Prostate gland (tissue), 2 donors: Measurements from ENCODE around the gene TASP1. TPM values are rescaled to one million over a fixed set of nuclear protein-coding genes. Genes with fewer than 3 reads are reported as not detected.

Experiments
- DNase-seq: peaks from one replicate; pipeline ENCODE4 v3.0.0-alpha.2; 2019; ENCODE audit warnings: low spot score
- H3K27ac ChIP-seq, 2 donors: fragments of 200-600 bp; sonication (generic); 2 replicates each; pipeline ENCODE4 v1.5.1; 2017 to 2019
- H3K27me3 ChIP-seq: fragments of 200-600 bp; sonication (generic); replicated peaks from 2 replicates; pipeline ENCODE4 v1.5.1; 2019; ENCODE audit not compliant: insufficient read depth
- H3K36me3 ChIP-seq, 2 donors: fragments of 200-600 bp; sonication (generic); 1 replicate in 1 of 2; 2 replicates in 1 of 2; pipeline versions ENCODE4 v1.5.1 to v1.8.1; 2017 to 2019
- H3K4me1 ChIP-seq: fragments of 200-600 bp; sonication (generic); replicated peaks from 2 replicates; pipeline ENCODE4 v1.5.1; 2019
- H3K4me3 ChIP-seq, 2 donors: fragments of 200-600 bp; sonication (generic); 2 replicates each; pipeline ENCODE4 v1.5.1; 2017 to 2019
- H3K9me3 ChIP-seq: fragments of 200-600 bp; sonication (generic); 2 replicates; pipeline ENCODE4 v1.5.1; 2017
- POLR2A ChIP-seq: fragments of 450-650 bp; IDR thresholded peaks from one replicate; pipeline ENCODE4 v1.6.1; 2016; ENCODE audit warnings: antibody characterized with exemption, mild to moderate bottlenecking
- POLR2AphosphoS5 ChIP-seq: sonication (generic); formaldehyde crosslinking; IDR thresholded peaks from one replicate; pipeline ENCODE4 v1.6.1; 2017; ENCODE audit warnings: antibody characterized with exemption
- WGBS: methylation state at CpG from one replicate; pipeline ENCODE4 v1.1.5; 2018; 5-methylcytosine and 5-hydroxymethylcytosine counted together
- intact Hi-C: fragments of 100-400 bp; cut with DNase I; formaldehyde crosslinking; loops from one replicate; pipeline ENCODE4 v1.14.2; 2022
- total RNA-seq, 2 donors: library from RNA; depleted of rRNA; stranded (reverse); fragments of >200 nt; gene quantifications; one replicate each; pipeline ENCODE4 v1.1.0, GENCODE V29; 2016
- TF ChIP-seq, protein P1 (sequence below), 4 experiments: fragments of 200-600 bp in 2 of 4; fragments of 450-650 bp in 2 of 4; sonication (generic) in 2 of 4; IDR thresholded peaks; 1 replicate in 3 of 4; 2 replicates in 1 of 4; pipeline ENCODE4 v1.5.1; 2016 to 2019; ENCODE audit warnings: antibody characterized with exemption in 4 of 4, mild to moderate bottlenecking in 2 of 4, moderate library complexity in 2 of 4

Gene TASP1
- total RNA-seq, 2 donors from 2014 or later, result 9.3 to 14.2 TPM

DNA sequence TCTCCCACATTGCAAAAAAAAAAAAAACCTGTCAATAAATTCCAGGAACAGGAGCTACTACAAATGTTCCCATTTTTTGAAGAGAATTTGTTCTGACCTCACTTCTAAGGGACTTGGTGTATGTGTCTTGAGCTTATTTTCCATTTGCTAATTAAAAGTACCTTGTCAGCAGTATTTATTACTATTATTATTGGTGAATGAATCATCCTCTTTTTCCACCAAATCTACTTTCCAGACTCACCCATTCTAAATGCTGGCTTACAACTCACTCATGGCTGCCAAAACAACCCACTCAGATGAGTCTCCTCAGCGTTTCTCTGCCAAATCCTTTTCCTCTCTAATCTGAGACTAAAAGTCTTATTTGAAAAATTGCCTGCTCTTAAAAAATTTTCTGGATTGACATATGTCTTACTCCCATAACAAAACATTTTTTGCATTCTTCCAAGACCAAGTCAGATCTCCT is 33.2 kb upstream of the TASP1 start:
- WGBS, result 11% methylated on average over 1 of the region's 1 CpG
- Histone ChIP-seq H3K9me3 (no peaks in the 10 kb centered on the region), H3K36me3 (no peaks in the 10 kb centered on the region), H3K27me3 (no peaks in the 10 kb centered on the region), H3K4me1 (no peaks in the 10 kb centered on the region), H3K27ac (no peak overlapping the region), H3K4me3 (no peak overlapping the region)
- DNase-seq, result no peak
- intact Hi-C loops, result no loop called here
- no peak for TF ChIP-seq POLR2A
- no peak for TF ChIP-seq POLR2AphosphoS5
- TF ChIP-seq, protein P1, sequence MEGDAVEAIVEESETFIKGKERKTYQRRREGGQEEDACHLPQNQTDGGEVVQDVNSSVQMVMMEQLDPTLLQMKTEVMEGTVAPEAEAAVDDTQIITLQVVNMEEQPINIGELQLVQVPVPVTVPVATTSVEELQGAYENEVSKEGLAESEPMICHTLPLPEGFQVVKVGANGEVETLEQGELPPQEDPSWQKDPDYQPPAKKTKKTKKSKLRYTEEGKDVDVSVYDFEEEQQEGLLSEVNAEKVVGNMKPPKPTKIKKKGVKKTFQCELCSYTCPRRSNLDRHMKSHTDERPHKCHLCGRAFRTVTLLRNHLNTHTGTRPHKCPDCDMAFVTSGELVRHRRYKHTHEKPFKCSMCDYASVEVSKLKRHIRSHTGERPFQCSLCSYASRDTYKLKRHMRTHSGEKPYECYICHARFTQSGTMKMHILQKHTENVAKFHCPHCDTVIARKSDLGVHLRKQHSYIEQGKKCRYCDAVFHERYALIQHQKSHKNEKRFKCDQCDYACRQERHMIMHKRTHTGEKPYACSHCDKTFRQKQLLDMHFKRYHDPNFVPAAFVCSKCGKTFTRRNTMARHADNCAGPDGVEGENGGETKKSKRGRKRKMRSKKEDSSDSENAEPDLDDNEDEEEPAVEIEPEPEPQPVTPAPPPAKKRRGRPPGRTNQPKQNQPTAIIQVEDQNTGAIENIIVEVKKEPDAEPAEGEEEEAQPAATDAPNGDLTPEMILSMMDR (IDR thresholded peaks at IDR 0.05), result no peak

DNA sequence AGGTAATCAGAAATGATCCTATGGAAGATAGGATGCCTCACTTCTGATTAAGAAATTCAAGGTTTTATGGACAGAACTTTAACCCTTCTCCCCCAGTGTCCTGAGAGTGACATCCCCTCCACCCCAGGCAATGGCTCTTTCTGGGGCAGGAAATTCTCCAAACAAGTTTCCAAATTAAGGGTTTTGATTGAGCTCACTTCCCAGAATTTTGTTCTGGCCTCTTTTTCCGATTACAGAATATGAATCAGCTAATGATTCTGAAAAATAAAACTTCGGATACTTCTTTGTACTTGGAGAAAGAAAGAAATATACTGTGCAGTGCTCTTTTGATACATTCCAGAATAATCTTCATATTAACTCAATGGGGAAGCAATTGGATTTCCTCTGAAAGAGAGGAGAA is 32.8 kb upstream of the TASP1 start:
- WGBS, result 63% methylated on average over 2 of the region's 2 CpGs

DNA sequence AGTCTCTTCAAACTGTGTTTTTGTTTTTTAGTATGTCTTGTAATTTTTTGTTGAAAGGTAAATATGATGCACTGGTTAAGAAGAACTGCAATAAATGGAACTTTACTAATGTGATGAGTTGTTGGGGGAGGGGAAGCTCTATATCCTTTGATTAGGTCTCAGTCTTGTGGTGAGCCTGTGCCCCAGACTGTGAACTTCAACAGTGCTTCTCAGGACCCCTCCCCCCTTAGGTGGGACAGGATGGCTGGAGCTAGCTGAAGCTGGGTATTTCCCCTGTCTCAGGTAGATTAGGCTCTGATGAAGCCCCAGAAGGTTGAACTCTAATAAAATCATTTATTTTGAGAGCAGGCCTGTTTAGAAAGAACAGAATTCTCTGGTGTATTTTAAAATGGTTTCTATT is 31.4 kb upstream of the TASP1 start:
- Histone ChIP-seq H3K27ac (no peak overlapping the region), H3K4me3 (no peak overlapping the region), H3K9me3 (no peaks in the 10 kb centered on the region), H3K4me1 (no peaks in the 10 kb centered on the region), H3K36me3 (no peaks in the 10 kb centered on the region), H3K27me3 (no peaks in the 10 kb centered on the region)
- intact Hi-C loops, result no loop called here
- no peak for DNase-seq
- TF ChIP-seq POLR2A, result no peak
- TF ChIP-seq, protein P1 (IDR thresholded peaks at IDR 0.05), result no peak
- TF ChIP-seq POLR2AphosphoS5, result no peak

More for the DNA sequence above, 32.8 kb upstream of the TASP1 start:
- no peaks in the 10 kb centered on the region for H3K4me1 ChIP-seq
- H3K36me3 ChIP-seq, result no peaks in the 10 kb centered on the region
- H3K4me3 ChIP-seq, result no peak overlapping the region
- no peaks in the 10 kb centered on the region for H3K9me3 ChIP-seq
- H3K27me3 ChIP-seq, result no peaks in the 10 kb centered on the region
- intact Hi-C loops, result no loop called here
- DNase-seq, result no peak
- H3K27ac ChIP-seq, result no peak overlapping the region
- TF ChIP-seq POLR2AphosphoS5 (no peak), POLR2A (no peak)
- TF ChIP-seq, protein P1 (IDR thresholded peaks at IDR 0.05), result no peak

DNA sequence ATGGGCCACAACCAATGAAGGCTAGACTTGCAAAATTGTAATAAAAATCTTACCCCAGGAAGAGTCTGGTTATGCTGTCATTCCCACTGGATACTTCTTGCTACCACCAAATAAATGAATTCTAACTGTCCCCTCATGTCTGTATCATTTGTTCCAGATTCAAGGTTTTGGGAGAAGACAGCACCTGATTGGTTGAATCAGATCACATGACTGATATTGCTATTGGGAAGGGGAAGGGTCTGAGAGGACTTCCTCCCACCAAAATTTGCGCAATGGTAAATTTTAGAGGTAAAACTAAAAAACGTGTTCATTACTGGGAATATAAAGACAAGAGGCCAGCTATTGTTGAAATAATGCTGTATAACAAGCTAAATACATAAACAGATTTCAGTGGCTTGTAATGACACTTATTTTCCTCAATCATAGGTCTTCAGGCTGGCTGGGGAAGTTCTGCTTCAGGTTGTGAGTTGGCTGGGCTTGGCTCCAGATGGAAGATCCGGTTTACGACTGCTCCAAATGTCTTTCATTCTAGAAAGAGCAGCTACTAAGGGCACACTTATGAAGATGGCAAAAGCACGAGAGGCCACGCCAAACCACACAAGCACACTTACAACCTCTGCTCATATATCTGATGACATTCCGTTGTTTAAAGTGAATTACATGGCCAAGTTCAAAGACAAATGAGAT is 27.1 kb upstream of the TASP1 start:
- Histone ChIP-seq H3K4me1 (no peaks in the 10 kb centered on the region), H3K36me3 (no peaks in the 10 kb centered on the region), H3K27me3 (no peaks in the 10 kb centered on the region), H3K4me3 (no peak overlapping the region), H3K9me3 (no peaks in the 10 kb centered on the region), H3K27ac (no peak overlapping the region)
- no peak for TF ChIP-seq POLR2A
- TF ChIP-seq, protein P1 (IDR thresholded peaks at IDR 0.05), result no peak
- no peak for TF ChIP-seq POLR2AphosphoS5
- DNase-seq, result no peak
- 63% methylated on average over 7 of the region's 7 CpGs for WGBS
- intact Hi-C loops, result no loop called here

DNA sequence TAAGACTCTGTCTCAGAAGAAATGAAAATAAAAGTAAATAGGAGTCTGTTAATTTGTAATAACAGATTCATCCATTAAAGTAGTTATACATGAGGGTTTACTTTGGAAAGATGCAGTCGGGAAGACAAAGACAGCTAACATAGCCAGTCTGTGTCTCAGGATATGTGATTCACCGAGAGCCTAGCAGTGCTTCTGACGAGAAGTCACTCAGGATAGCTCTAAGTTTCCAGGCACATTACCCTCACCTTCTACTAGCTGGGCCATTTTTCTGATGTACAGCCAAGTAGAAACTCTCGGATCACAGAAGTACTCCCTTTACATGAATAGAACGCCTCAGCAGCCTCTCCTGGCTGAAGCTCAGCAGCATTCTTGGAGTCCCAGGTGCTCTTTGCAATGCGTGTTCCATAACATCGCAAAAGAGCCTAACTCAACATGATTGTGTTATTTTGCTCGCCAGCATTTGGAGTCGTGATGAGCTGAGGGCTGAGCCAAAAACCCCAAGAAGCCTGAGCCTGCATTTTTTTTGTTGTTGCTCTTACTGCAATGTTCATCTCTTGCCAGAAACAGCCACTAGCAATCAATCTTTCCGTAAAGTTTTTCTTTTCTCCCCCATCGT is 22.4 kb upstream of the TASP1 start:
- H3K36me3 ChIP-seq, result no peaks in the 10 kb centered on the region
- 22% methylated on average over 11 of the region's 11 CpGs for WGBS
- DNase-seq, result no peak
- intact Hi-C loops, result no loop called here
- H3K27ac ChIP-seq, result no peak overlapping the region
- no peaks in the 10 kb centered on the region for H3K9me3 ChIP-seq
- no peaks in the 10 kb centered on the region for H3K27me3 ChIP-seq
- TF ChIP-seq, protein P1 (IDR thresholded peaks at IDR 0.05), result no peak
- no peaks in the 10 kb centered on the region for H3K4me1 ChIP-seq
- H3K4me3 ChIP-seq, result no peak overlapping the region
